ENCODE data around the gene NIPBL.
A peak's percentile ranks its signal among the peaks of the same experiment; 100 is the strongest.
"Not testable (repeated sequence)": the region's sequence is repeated elsewhere in the genome, so short reads cannot be mapped to it uniquely, and the experiment has no call there.

NIPBL gene, protein sequence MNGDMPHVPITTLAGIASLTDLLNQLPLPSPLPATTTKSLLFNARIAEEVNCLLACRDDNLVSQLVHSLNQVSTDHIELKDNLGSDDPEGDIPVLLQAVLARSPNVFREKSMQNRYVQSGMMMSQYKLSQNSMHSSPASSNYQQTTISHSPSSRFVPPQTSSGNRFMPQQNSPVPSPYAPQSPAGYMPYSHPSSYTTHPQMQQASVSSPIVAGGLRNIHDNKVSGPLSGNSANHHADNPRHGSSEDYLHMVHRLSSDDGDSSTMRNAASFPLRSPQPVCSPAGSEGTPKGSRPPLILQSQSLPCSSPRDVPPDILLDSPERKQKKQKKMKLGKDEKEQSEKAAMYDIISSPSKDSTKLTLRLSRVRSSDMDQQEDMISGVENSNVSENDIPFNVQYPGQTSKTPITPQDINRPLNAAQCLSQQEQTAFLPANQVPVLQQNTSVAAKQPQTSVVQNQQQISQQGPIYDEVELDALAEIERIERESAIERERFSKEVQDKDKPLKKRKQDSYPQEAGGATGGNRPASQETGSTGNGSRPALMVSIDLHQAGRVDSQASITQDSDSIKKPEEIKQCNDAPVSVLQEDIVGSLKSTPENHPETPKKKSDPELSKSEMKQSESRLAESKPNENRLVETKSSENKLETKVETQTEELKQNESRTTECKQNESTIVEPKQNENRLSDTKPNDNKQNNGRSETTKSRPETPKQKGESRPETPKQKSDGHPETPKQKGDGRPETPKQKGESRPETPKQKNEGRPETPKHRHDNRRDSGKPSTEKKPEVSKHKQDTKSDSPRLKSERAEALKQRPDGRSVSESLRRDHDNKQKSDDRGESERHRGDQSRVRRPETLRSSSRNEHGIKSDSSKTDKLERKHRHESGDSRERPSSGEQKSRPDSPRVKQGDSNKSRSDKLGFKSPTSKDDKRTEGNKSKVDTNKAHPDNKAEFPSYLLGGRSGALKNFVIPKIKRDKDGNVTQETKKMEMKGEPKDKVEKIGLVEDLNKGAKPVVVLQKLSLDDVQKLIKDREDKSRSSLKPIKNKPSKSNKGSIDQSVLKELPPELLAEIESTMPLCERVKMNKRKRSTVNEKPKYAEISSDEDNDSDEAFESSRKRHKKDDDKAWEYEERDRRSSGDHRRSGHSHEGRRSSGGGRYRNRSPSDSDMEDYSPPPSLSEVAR (N-terminal part only)

DNA sequence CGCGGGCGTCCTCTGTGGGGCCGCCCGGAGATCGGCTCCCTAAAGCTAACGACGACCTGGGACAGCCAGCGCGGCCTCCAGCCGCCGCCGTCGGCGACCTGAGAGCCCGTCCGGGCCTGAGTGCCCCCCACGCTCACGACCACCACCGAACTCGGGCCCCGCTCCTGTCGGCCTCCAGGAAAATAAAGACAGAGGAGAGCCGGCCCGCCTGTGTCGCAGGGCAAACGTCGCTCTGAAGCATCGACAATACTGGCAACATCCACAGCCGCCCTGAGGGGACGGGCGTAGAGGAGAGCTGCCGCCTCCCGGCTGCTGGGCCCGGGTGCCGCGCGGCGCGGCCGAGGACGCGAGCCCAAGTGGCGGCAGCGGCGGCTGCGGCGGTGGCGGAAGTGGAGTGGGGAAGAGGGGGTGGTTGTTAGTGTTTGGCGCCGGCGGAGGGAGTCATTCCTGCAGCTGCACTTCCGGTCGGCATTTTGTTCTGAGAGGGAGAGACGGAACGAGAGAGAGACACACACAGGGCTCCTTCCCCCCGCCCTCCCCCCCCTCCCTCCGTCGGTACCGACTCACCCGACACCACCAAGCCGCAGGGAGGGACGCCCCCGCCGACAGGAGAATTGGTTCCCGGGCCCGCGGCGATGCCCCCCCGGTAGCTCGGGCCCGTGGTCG lies at the start of gene NIPBL:
TSS of gene NIPBL (plus strand) at position 471 of the 666 bp plus-strand sequence. CDS start 76,928 bp downstream, outside the sequence.
- peak; percentile 98 for DNase-seq

DNA sequence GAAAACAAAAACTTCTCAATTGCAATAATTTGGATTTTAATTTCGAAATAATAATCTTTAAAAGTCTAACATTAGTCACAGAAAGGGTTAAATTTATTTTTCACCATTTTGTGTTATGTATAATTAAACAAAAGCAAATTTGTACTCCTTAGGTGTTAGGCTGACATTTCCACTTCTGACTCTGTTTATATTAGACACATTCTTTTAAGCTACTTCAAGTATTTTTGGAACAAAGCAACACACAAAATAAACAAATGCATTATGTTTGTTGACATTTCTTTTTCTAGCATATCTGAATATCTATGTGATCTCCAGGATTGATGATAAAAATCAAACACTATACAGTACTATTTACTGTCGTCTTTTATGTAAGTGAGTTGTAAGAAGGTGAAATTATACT lies 44.3 kb upstream of the NIPBL start:
- DNase-seq: no peak

DNA sequence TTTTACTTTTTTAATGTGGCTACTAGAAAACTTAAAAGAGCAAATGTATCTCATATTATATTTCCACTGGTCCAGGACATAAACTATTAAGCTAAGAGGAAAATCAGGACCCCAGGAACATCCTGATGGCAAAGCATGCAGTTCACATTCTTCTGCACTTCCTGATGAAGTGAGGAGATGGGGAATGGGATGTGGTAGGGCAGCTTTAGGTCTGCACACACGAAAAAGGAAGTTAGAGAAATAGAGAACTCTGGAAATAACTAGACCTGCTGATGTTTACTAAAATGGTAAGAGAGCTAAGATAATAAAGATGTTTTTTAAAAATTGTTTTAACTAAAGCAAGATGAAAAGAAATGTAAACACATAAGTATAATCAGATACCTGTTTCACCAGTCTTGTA lies 39.7 kb upstream of the NIPBL start:
- peak; percentile 28 for DNase-seq

DNA sequence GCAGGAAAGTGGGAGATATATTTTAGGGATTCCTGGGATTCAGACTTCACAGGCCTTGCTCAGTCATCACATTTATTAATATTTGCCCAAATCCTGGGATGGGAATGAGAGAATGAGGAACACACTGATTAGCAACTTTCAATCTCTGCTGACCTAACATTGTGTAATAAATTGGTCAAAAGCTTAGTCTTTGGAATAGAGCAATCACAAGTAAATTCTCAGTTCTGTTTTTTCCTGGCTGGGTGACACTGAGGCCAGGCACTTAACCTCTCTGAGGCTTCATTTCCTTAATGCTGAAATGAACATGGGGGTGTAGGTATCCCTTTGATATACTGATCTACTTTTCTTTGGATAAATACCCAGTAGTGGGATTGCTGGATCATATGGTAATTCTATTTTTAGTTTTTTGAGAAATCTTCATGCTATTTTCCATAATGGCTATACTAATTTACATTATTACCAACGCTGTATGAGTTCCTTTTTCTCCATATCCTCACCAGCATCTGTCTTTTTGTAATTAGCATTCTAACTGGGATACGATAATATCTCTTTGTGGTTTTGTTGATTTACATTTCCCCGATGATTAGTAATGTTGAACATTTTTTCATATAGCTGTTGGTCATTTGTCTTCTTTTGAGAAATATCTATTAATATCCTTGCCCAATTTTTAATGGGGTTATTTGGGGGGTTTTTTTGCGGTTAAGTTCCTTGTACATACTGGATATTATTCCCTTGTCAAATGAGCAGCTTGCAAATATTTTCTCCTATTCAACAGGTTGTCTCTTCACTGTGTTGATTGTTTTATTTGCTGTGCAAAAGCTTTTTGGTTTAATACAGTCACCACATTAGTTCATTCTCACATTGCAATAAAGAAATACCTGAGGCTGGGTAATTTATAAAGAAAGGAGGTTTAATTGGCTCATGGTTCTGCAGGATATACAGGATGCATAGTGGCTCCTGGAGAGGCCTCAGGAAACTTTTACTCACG lies 36.8 kb upstream of the NIPBL start:
- DNase-seq: peak; percentile 62

DNA sequence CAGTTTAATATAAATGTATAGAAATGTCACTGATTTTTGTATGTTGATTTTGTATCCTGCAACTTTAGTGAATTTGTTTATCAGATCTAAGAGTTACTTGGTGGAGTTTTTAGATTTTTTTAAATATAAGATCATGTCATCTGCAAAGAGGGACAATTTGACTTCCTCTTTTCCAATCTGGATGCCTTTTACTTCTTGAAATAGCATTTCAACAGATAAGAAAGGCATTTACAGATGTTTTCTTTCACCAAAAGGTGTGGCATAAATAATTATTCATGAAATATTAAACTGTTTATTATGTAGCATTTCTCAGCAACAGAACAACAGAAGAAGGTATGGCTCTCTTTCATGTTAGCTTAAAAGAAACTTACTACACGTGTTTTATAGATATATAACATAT lies 34.9 kb upstream of the NIPBL start:
- DNase-seq: peak; percentile 47

DNA sequence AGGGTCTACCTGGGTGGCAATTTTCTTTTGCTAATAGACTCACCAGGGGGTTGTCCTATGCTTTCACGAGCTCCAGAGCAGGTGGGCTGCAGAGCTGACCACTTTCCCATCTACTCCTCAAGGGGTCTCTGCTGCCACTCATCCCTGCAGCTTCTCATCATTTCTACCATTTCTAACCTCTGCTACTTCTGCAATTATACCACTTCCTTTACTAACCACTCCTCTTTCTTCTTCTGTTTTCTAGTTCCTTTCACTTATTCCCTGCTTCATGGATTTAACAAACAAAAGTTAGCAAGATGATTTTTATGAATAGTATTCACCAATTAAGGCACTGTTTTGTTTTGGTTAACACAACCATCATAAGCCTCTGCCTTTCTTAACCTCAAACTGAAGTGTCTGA lies 34.5 kb upstream of the NIPBL start:
- peak; percentile 53 for DNase-seq

DNA sequence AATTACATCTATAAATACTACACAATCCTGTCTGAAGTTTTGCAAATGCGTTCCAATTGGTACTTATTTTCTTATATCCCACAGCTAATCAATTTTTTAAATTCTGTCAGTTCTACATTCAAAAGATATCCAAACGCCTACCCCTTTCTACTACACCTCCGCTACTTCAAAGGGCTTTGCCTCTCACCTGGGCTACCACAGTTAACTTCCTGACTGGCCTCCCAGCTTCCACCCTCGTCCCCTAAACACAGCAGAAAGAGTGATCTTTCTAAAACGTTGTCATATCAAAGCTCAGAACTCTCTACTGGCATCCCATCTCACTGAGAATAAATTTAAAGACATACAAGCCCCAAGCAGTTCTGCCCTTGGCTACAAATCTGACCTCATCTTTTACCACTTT lies 32.3 kb upstream of the NIPBL start:
- no peak for DNase-seq

DNA sequence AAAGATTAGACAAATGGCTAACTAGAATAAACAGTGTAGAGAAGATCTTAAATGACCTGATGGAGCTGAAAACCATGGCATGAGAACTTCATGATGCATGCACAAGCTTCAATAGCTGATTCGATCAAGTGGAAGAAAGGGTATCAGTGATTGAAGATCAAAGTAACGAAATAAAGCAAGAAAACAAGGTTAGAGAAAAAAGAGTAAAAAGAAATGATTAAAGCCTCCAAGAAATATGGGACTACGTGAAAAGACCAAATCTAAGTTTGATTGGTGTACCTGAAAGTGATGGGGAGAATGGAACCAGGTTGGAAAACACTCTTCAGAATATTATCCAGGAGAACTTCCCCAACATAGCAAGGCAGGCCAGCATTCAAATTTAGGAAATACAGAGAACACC lies 28.0 kb upstream of the NIPBL start:
- DNase-seq: not testable (repeated sequence)

DNA sequence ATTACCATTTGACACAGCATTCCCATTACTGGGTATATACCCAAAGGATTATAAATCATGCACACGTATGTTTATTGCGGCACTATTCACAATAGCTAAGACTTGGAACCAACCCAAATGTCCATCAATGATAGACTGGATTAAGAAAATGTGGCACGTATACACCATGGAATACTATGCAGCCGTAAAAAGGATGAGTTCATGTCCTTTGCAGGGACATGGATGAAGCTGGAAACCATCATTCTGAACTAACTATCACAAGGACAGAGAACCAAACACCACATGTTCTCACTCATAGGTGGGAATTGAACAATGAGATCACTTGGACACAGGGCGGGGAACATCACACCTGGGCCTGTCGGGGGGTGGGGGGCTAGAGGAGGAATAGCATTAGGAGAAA lies 23.7 kb upstream of the NIPBL start:
- not testable (repeated sequence) for DNase-seq

DNA sequence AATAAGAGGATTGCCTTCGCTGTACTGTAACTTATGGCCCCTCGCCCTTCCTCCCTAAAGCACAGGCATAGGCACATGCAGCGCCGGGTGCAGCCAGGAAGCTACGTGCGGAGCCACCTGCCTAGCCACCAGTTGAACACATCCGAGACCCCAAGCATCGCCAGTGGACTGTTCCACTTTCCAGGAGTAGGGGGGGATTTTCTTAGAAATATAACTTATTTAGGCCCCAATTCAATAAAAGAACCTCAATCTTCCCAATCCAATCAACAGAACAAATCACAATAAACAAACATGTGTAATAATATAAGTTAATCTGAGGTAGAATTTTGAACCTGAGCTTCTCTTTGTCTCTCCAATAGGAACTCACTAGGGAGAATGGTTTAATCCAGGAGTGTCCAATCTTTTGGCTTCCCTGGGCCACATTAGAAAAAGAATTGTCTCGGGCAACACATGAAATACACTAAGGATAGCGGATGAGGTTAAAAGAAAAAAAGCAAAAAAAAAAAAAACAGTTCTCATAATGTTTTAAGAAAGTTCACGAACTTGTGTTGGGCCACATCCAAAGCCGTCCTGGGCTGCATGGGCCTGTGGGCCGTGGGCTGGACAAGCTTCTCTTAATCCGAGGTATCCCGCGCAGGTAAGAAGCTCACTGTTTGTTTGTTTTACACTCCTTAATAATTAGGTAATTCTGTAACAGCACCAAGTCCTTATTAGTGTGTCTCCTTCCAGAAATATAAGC lies 22.0 kb upstream of the NIPBL start:
- DNase-seq: no peak

DNA sequence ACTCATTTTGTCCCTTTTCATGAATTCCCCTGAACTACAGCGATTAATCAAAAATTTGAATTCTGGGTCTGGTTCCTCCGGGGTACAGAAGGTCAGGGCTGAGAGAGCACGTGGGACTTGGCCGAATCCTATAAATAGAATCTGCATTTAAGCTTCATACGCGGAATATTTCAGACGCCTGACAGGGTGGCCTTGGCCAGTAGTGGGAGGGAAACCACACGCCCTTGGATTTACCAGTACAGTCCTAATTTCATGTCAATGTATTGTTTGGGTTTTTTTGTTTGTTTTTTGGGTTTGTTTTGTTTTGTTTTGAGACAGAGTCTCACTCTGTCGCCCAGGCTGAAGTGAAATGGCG lies 21.5 kb upstream of the NIPBL start:
- no peak for DNase-seq

DNA sequence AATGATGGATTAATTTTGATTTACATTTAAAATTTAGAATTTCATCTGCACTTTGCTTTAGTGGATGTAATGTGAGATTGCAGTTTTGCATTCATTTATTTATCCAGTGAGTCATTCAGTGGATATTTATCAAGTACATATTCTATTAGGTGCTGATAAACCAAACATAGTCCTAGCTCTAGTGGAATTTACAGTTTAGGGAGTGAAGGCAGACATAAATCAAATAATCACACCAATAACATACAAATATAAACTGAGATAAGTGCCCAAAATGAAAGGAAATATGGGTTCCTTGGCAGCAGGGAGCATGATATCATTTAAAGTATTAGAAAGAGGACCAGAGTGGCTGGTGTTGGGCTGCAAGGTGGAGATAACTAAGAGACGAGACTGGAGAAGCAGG lies 14.7 kb upstream of the NIPBL start:
- no peak for DNase-seq

DNA sequence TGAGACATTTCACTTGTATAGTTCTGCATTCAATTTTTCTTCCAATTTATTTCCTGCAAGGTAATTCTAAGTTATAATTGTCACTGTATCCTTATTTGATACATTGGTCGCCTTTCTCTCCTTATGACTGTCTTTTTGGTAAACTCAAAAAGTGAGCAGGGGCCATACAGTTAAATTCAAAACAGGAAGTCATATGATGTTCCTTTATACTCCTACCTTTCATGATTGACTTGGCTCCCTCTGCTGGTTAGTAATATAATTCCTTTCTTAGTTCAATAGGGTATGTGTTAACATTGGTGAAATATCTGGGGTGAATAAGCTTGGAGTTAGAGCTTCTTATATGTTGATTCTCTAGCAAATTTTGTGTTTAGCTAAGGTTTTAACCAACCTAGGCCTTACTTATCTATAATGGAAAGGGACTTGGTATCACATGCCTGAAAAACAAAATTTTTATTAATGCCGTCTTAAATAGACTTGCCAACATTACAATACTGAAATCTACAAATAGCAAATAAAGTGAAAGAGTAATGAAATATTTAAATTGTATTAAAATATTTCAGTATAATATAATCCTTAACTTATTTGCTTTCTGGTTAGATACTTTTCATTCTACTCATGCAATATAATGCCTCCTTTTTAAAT lies 6.0 kb upstream of the NIPBL start:
- peak; percentile 94 for DNase-seq

DNA sequence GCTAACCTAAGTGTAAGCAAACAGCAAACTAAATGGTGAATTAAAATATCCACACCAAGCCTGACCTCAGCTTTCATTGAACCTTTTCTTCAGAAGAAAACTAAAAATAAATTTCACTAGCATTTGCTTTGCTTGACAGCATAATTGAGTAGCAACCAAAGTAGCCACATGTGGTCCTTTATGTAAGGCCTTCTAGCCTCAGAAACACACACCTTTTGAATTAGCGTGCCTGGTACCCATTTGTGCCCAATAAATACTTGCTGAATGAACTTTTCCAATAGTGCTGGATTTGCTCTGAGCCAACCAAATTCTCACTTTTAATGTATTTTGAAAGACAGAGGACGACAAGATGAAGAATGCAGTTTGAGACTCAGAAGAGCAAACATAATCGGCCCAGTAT lies 2.1 kb upstream of the NIPBL start:
- DNase-seq: no peak

DNA sequence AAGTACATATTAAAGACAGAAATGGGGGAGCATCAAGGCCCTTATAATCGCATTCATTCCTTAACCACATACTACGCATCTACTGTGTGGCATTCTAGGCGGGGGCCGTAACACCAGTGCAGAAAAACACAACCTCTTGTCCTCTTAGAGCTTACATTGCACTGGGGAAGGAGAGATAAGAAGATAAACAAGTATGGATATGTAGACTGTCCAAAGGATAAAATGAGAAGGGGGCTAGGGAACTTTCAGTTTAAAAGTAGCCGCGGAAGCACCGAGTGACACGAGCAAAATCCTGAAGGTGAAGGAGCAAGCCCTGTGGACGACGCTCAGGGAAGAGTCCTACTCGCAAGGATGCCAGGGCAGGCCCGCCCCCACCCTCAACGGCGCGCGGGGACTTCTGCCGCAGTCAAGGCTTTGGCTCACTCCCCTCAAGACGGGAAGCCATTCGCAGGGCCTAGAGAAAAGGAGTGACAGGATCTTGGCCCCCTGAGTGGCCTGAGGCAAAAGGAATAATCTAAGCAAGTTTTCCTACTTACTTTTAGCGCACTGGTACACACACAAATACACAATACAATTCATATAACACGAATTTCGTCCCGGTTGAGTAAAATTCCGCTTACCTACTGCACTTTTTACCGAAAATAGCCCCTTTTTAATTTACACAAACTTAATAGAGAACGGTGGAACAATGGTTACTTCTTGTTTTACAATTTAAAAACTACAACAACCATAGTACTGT lies 1.3 kb upstream of the NIPBL start:
- peak; percentile 80 for DNase-seq

DNA sequence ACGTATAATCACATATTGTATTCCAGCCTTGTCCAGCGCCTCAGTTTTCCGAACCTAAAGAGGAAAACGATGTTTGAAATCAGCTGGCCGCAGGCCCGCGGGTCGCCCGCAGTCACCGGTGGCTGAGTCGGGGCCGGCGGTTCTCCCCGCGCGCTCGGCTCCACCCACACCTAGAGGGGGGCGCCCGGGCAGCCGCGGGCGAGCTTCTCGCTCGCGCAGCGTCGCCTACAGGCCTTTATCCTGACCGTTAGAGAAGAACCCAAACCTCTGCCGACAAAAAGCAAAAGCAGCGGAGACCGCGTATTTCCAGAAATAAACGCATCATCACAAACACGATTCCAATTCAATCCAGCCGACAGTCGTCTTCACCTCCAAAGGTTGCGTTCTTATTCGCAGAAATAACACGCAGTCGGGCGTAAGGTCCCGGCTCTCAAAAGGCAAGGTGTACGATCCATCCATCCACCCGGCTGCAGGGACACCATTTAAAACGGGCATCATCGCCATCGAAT lies 725 bp upstream of the NIPBL start:
- peak; percentile 92 for DNase-seq

DNA sequence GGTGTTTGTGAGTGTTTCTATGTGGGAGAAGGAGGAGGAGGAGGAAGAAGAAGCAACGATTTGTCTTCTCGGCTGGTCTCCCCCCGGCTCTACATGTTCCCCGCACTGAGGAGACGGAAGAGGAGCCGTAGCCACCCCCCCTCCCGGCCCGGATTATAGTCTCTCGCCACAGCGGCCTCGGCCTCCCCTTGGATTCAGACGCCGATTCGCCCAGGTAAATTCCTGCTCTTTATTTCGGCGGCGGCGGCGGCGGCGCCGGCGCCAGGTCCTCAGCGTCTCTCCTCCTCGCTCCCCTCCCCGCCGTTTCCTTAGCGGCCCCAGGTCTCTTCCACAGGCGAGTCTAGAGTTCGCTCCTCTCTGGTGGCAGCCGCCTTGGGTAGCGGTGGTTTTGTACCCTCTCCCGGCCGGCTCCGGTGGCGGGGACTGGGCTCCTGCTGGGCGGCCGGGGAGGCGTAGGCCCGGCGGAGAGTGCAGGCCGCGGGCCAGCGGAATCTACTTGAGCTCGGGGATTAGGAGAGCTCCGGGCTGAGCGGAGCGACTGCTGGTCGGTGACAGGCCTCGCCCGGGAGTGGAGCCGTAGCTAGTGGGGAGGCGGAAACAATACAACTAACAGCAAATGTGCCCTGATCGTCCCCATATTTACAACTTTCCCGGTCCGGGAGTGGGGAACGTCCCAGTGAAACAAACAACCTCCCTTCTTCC lies 547 bp downstream of the NIPBL start:
- DNase-seq: peak; percentile 78

DNA sequence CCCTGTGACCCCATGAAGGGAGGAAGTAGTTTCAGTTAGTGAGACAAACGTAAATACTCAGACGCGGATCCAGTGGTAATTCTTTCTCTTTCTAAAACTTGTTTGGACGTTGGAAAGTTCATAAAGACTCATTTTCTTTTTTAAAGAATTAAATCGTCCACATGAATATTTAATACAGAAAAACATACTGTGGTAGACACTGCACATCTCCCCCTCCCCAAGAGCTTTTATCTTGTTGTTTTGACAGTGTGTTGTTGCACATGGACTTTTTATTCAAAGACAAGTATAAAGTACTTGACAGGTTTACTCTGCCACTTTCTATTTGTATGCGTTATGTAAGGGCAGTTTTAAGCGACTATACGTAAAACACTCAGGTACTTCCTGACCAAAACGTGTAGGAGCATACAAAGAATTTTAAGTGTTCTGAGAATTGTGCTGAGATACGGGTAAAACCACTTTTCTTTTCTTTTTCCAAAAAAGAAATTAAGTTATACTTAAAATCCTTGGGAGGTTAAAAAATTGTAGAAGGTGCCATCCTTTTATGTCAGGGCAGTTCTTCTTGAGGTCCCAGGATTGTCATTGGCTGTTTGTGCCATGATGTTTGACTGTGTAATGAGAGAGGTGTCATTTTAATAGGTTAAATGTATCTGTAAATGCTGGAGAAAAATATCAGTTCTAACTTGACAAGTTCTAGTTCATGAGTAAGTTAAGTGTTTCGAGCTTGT lies 1.3 kb downstream of the NIPBL start:
- DNase-seq: peak; percentile 68
